GM21619 (cell line): Measurements from ENCODE around the gene OR12D3.
"Not testable (repeated sequence)": the region's sequence is repeated elsewhere in the genome, so short reads cannot be mapped to it uniquely, and the experiment has no call there.

Experiments
- ATAC-seq: cut with Tn5 transposase; IDR thresholded peaks from one replicate; pipeline ENCODE4 v1.9.1; 2021; ENCODE audit not compliant: unreplicated experiment

OR12D3 gene

GRCh38 chr6:29375191-29375590 is at the start of gene OR12D3:
Gene OR12D3 (minus strand): TSS chr6:29375291. CDS start chr6:29375287, 4 bp downstream.
- ATAC-seq = no peak

GRCh38 chr6:29424575-29424974 is 49.5 kb upstream of the OR12D3 start:
- ATAC-seq = no peak

- ATAC-seq = no peak
Measured at GRCh38 chr6:29424168-29424567, 49.1 kb upstream of the OR12D3 start.

- no peak for ATAC-seq
Measured at GRCh38 chr6:29419516-29419915, 44.4 kb upstream of the OR12D3 start.

GRCh38 chr6:29414588-29414987 is 39.5 kb upstream of the OR12D3 start, which contains the start of gene OR12D1:
Gene OR12D1 (plus strand): TSS chr6:29414928.
- ATAC-seq = no peak

- no peak for ATAC-seq
Measured at GRCh38 chr6:29403801-29404200, 28.7 kb upstream of the OR12D3 start.

GRCh38 chr6:29399525-29399924 is 24.4 kb upstream of the OR12D3 start:
- no peak for ATAC-seq

- no peak for ATAC-seq
Measured at GRCh38 chr6:29395331-29395730, 20.2 kb upstream of the OR12D3 start, which contains the start of gene OR12D2. Gene OR12D2 (plus strand): TSS chr6:29395631. CDS start chr6:29396700, 1,069 bp downstream.

GRCh38 chr6:29388533-29388932 is 13.4 kb upstream of the OR12D3 start:
- ATAC-seq = no peak

- no peak for ATAC-seq
Measured at GRCh38 chr6:29376003-29376402, 912 bp upstream of the OR12D3 start.

- no peak for ATAC-seq
Measured at GRCh38 chr6:29368765-29369164, 6.3 kb downstream of the OR12D3 start, which contains the start of gene OR5V1. Gene OR5V1 (minus strand): TSS chr6:29368865. CDS start chr6:29356195, 12,670 bp downstream.

- ATAC-seq = no peak
Measured at GRCh38 chr6:29355603-29356002, 19.5 kb downstream of the OR12D3 start.

- ATAC-seq = no peak
Measured at GRCh38 chr6:29354980-29355379, 20.1 kb downstream of the OR12D3 start.

GRCh38 chr6:29349348-29349747 is 25.7 kb downstream of the OR12D3 start:
- ATAC-seq = not testable (repeated sequence)

GRCh38 chr6:29345380-29345779 is 29.7 kb downstream of the OR12D3 start:
- no peak for ATAC-seq

GRCh38 chr6:29336269-29336668 is 38.8 kb downstream of the OR12D3 start:
- no peak for ATAC-seq

GRCh38 chr6:29332676-29333075 is 42.4 kb downstream of the OR12D3 start:
- no peak for ATAC-seq

- ATAC-seq = no peak
Measured at GRCh38 chr6:29325777-29326176, 49.3 kb downstream of the OR12D3 start.
